H1 (cell line): ENCODE results near the gene MRPL54. TPM values are rescaled to one million over a fixed set of nuclear protein-coding genes. Genes with fewer than 3 reads are reported as not detected.

Source experiments
- CTCF ChIA-PET: fragments of 300-600 bp; sonication (Branson Sonifier 250); formaldehyde crosslinking; loops from one replicate; lab custom pipeline; 2021; ENCODE audit not compliant: partially characterized antibody; lab: Charles Lee
- POLR2A ChIA-PET: fragments of 300-600 bp; sonication (Branson Sonifier 250); formaldehyde crosslinking; loops from one replicate; lab custom pipeline; 2021; ENCODE audit warnings: inconsistent platforms; ENCODE audit not compliant: partially characterized antibody; lab: Charles Lee
- DNase-seq, 2 experiments: peaks; one replicate each; pipeline versions ENCODE4 v3.0.0 to v3.0.0-alpha.2; 2010 to 2022; ENCODE audit warnings: low spot score in 2 of 2, low read depth in 1 of 2, mixed read lengths in 1 of 2
- FAIRE-seq: peaks from 2 replicates; lab custom pipeline; 2011; peaks lifted over from hg19 to GRCh38; lab: Jason Lieb, UNC
- H2AFZ ChIP-seq: 2 replicates; pipeline ENCODE4 v1.8.1; 2012; ENCODE audit warnings: low read length, inconsistent platforms
- H2AK5ac ChIP-seq: 2 replicates; pipeline ENCODE4 v1.6.1; 2013; ENCODE audit warnings: low read depth, low read length
- H2BK120ac ChIP-seq: replicated peaks from 2 replicates; pipeline ENCODE3; 2013; ENCODE audit warnings: low read depth, low read length, inconsistent platforms
- H2BK12ac ChIP-seq: 2 replicates; pipeline ENCODE4 v1.6.1; 2013; ENCODE audit warnings: low read depth, low read length
- H2BK15ac ChIP-seq: 2 replicates; pipeline ENCODE4 v1.6.1; 2013; ENCODE audit warnings: low read length
- H2BK20ac ChIP-seq: 2 replicates; pipeline ENCODE4 v1.6.1; 2013; ENCODE audit warnings: low read length
- H2BK5ac ChIP-seq: 2 replicates; pipeline ENCODE4 v1.6.1; 2013; ENCODE audit warnings: low read depth, low read length
- H3K14ac ChIP-seq: 2 replicates; pipeline ENCODE4 v1.6.1; 2013; ENCODE audit warnings: inconsistent platforms; ENCODE audit not compliant: insufficient read length
- H3K18ac ChIP-seq: 2 replicates; pipeline ENCODE4 v1.6.1; 2013; ENCODE audit warnings: low read length; ENCODE audit errors: extremely low read depth
- H3K23ac ChIP-seq: 2 replicates; pipeline ENCODE4 v1.6.1; 2013; ENCODE audit warnings: inconsistent platforms; ENCODE audit not compliant: insufficient read length
- H3K23me2 ChIP-seq: 2 replicates; pipeline ENCODE4 v1.6.1; 2013; ENCODE audit warnings: low read depth, low read length
- H3K27ac ChIP-seq: 2 replicates; pipeline ENCODE4 v1.6.1; 2011; ENCODE audit warnings: low read depth, low read length, inconsistent platforms
- H3K27me3 ChIP-seq, 4 experiments: replicated peaks in 1 of 4; 1 replicate in 1 of 4; 2 replicates in 3 of 4; pipeline versions ENCODE4 v1.6.1 to v1.8.1; 2011 to 2013; ENCODE audit warnings: low read length in 3 of 4, mild to moderate bottlenecking in 3 of 4, inconsistent platforms in 2 of 4, mixed read lengths in 2 of 4, moderate library complexity in 1 of 4; ENCODE audit not compliant: control insufficient read depth in 3 of 4, insufficient read depth in 3 of 4; ENCODE audit errors: extremely low read depth in 1 of 4
- H3K36me3 ChIP-seq, 4 experiments: 2 replicates each; pipeline versions ENCODE4 v1.6.1 to v1.8.1; 2011 to 2013; ENCODE audit warnings: mild to moderate bottlenecking in 4 of 4, low read length in 3 of 4, moderate library complexity in 2 of 4, control low read depth in 1 of 4, inconsistent platforms in 1 of 4; ENCODE audit not compliant: insufficient read depth in 4 of 4, control insufficient read depth in 2 of 4
- H3K4ac ChIP-seq: replicated peaks from 2 replicates; pipeline ENCODE3; 2013; ENCODE audit warnings: low read length, low read depth, mixed read lengths, inconsistent platforms; ENCODE audit not compliant: insufficient read length
- H3K4me1 ChIP-seq, 4 experiments: replicated peaks in 1 of 4; 1 replicate in 1 of 4; 2 replicates in 3 of 4; pipeline versions ENCODE4 v1.6.1 to v1.8.1; 2011 to 2013; ENCODE audit warnings: low read length in 3 of 4, inconsistent platforms in 2 of 4, mixed read lengths in 1 of 4; ENCODE audit not compliant: insufficient read depth in 4 of 4, control insufficient read depth in 3 of 4
- H3K4me2 ChIP-seq, 2 experiments: 2 replicates each; pipeline versions ENCODE4 v1.6.1 to v1.8.1; 2011 to 2013; ENCODE audit warnings: low read depth in 2 of 2, low read length in 2 of 2, control low read depth in 1 of 2, inconsistent platforms in 1 of 2, mild to moderate bottlenecking in 1 of 2; ENCODE audit not compliant: insufficient read depth in 1 of 2
- H3K4me3 ChIP-seq, 4 experiments: fragments of 200-600, 300-600 bp in 1 of 4; sonication (generic), shearing (Covaris generic), sonication (Bioruptor Twin) in 1 of 4; 2 replicates each; pipeline versions ENCODE4 v1.5.1 to v1.8.1; 2011 to 2016; ENCODE audit warnings: low read length in 4 of 4, low read depth in 3 of 4, control low read depth in 2 of 4, inconsistent platforms in 2 of 4, mild to moderate bottlenecking in 2 of 4, mixed read lengths in 1 of 4, moderate library complexity in 1 of 4; ENCODE audit not compliant: insufficient read depth in 2 of 4; ENCODE audit errors: extremely low read depth in 1 of 4
- H3K56ac ChIP-seq: replicated peaks from 2 replicates; pipeline ENCODE3; 2013; ENCODE audit warnings: low read depth, mild to moderate bottlenecking, mixed read lengths, low read length, inconsistent platforms; ENCODE audit not compliant: insufficient read length
- H3K79me1 ChIP-seq: 2 replicates; pipeline ENCODE4 v1.6.1; 2013; ENCODE audit warnings: low read depth, low read length, control low read depth
- H3K79me2 ChIP-seq, 2 experiments: 2 replicates each; pipeline versions ENCODE4 v1.6.1 to v1.8.1; 2012 to 2013; ENCODE audit warnings: low read length in 2 of 2, mild to moderate bottlenecking in 2 of 2, inconsistent platforms in 1 of 2; ENCODE audit not compliant: insufficient read depth in 2 of 2, control insufficient read depth in 1 of 2
- H3K9ac ChIP-seq, 4 experiments: replicated peaks in 1 of 4; 1 replicate in 1 of 4; 2 replicates in 3 of 4; pipeline versions ENCODE4 v1.6.1 to v1.8.1; 2011 to 2013; ENCODE audit warnings: low read depth in 3 of 4, low read length in 3 of 4, control low read depth in 2 of 4, mild to moderate bottlenecking in 2 of 4, moderate library complexity in 2 of 4, inconsistent platforms in 1 of 4; ENCODE audit errors: extremely low read depth in 1 of 4
- H3K9me3 ChIP-seq, 2 experiments: 2 replicates each; pipeline versions ENCODE4 v1.6.1 to v1.8.1; 2012 to 2013; ENCODE audit warnings: mild to moderate bottlenecking in 2 of 2, moderate library complexity in 2 of 2, control low read depth in 1 of 2, inconsistent platforms in 1 of 2, low read depth in 1 of 2, low read length in 1 of 2, mixed read lengths in 1 of 2; ENCODE audit not compliant: insufficient read depth in 2 of 2
- H4K20me1 ChIP-seq, 2 experiments: replicated peaks in 1 of 2; 2 replicates each; pipeline versions ENCODE3 to v1.8.1; 2011 to 2013; ENCODE audit warnings: inconsistent platforms in 2 of 2, low read length in 2 of 2, mild to moderate bottlenecking in 1 of 2; ENCODE audit not compliant: insufficient read depth in 2 of 2, control insufficient read depth in 1 of 2
- H4K5ac ChIP-seq: 2 replicates; pipeline ENCODE4 v1.6.1; 2013; ENCODE audit warnings: low read length, low read depth, mixed read lengths, inconsistent platforms; ENCODE audit not compliant: insufficient read length
- H4K8ac ChIP-seq: 2 replicates; pipeline ENCODE4 v1.8.0; 2013; ENCODE audit warnings: mild to moderate bottlenecking, moderate library complexity, low read length, inconsistent platforms; ENCODE audit not compliant: insufficient read depth; ENCODE audit errors: extremely low read depth
- H4K91ac ChIP-seq: replicated peaks from 2 replicates; pipeline ENCODE3; 2013; ENCODE audit warnings: low read length, mixed read lengths, inconsistent platforms; ENCODE audit not compliant: insufficient read length
- ATF3 ChIP-seq: IDR thresholded peaks from 2 replicates; pipeline ENCODE4 v1.6.1; 2011; ENCODE audit warnings: low read depth, mild to moderate bottlenecking, low read length; ENCODE audit not compliant: insufficient read depth
- BRCA1 ChIP-seq: IDR thresholded peaks from 2 replicates; pipeline ENCODE4 v1.6.1; 2012; ENCODE audit warnings: low read depth, low read length, improper control_type of control experiment
- CHD1 ChIP-seq: IDR thresholded peaks from 2 replicates; pipeline ENCODE4 v1.6.1; 2012; ENCODE audit warnings: low read depth, low read length, improper control_type of control experiment
- CHD2 ChIP-seq: IDR thresholded peaks from 2 replicates; pipeline ENCODE4 v1.6.1; 2012; ENCODE audit warnings: low read length, improper control_type of control experiment
- EGR1 ChIP-seq: IDR thresholded peaks from 2 replicates; pipeline ENCODE4 v1.6.1; 2011; ENCODE audit warnings: low read depth, low read length, borderline replicate concordance
- FOSL1 ChIP-seq: IDR thresholded peaks from 2 replicates; pipeline ENCODE4 v1.6.1; 2011; ENCODE audit warnings: mild to moderate bottlenecking, low read depth, low read length, moderate library complexity; ENCODE audit not compliant: insufficient read depth
- GABPA ChIP-seq: IDR thresholded peaks from 2 replicates; pipeline ENCODE4 v1.6.1; 2011; ENCODE audit warnings: mild to moderate bottlenecking, low read length, moderate library complexity, borderline replicate concordance; ENCODE audit not compliant: insufficient read depth
- HDAC6 ChIP-seq: IDR thresholded peaks from one replicate; pipeline ENCODE4 v1.7.1; 2012; ENCODE audit warnings: low read depth, mild to moderate bottlenecking, inconsistent platforms, low read length, moderate library complexity
- KDM1A ChIP-seq: fragments of 200-600, 300-600 bp; sonication (generic); IDR thresholded peaks from 2 replicates; pipeline ENCODE4 v1.7.1; 2016; ENCODE audit warnings: mild to moderate bottlenecking, low read length, borderline replicate concordance
- MAX ChIP-seq: IDR thresholded peaks from 2 replicates; pipeline ENCODE4 v1.6.1; 2012; ENCODE audit warnings: inconsistent platforms
- TAF7 ChIP-seq: optimal IDR thresholded peaks from 2 replicates; pipeline ENCODE3; 2011; ENCODE audit warnings: low read depth, mild to moderate bottlenecking, inconsistent platforms, low read length, moderate library complexity, borderline replicate concordance
- TBP ChIP-seq: IDR thresholded peaks from 2 replicates; pipeline ENCODE4 v1.6.1; 2011; ENCODE audit warnings: low read depth, low read length, improper control_type of control experiment
- WGBS, 2 experiments: shearing (Covaris generic) in 1 of 2; methylation state at CpG; one replicate each; pipeline versions ENCODE4 v1.1.6 to v1.1.7; 2013 to 2015; ENCODE audit warnings: low lambda C conversion rate in 2 of 2, mixed read lengths in 2 of 2, inconsistent platforms in 1 of 2, low coverage in 1 of 2, missing lambda C conversion rate in 1 of 2; ENCODE audit not compliant: insufficient replicate concordance in 2 of 2, insufficient coverage in 1 of 2, insufficient read length in 1 of 2; ENCODE audit errors: extremely low coverage in 1 of 2, missing lambda C conversion rate in 1 of 2; 5-methylcytosine and 5-hydroxymethylcytosine counted together
- polyA plus RNA-seq, 7 experiments: library from polyadenylated mRNA; depleted of rRNA in 3 of 7; stranded (reverse) in 5 of 7; unstranded in 2 of 7; fragments of >200 nt in 5 of 7; fragments of 200-250 nt in 2 of 7; gene quantifications; 1 replicate in 5 of 7; 2 replicates in 1 of 7; 4 replicates in 1 of 7; pipeline versions ENCODE4 v1.2.1 to v1.2.3, GENCODE V29; 2011 to 2013; ENCODE audit warnings: missing spikeins in 2 of 7, mixed read lengths in 2 of 7
- total RNA-seq: library from RNA; stranded (reverse); fragmentation: NEBNext Ultra II Directional; extraction: Animal tissue kit (Norgen Biotek cat#: 25700); gene quantifications from 2 replicates; pipeline ENCODE4 v1.2.1, GENCODE V29; 2021

MRPL54 gene
- total and polyA plus RNA-seq, 2 of the 8 experiments (the other 6 are each of a cell fraction or from before 2014, with no cell fraction given), result 63.8 to 72.8 TPM

DNA sequence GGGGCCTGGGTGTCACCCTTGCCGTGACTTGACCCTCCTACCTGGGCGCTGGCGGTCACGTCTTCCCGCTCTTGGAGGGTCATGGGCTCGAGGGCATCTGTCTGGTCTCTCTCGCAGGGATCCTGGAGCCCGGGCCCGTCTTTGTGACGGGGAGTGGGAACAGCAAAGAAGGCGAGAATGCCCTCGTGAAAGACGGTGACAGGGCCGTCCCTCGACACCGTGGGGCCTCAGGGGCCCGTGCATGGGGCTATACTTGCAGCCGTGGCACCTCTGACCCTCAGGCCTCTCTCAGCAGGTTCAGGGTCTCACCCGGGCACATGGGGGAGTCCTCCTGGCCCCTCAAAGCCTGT lies 44.6 kb downstream of the MRPL54 start:
- Histone ChIP-seq H3K9me3 (peaks cover 0 to 4% of the 10 kb centered on the region in 2 experiments; a peak in 1 of 4 replicates), H3K23me2 (peaks cover 3% of the 10 kb centered on the region; the same call in 1 of the 2 replicates), H3K4me3 (no peak overlapping the region), H4K5ac (no peak overlapping the region), H4K20me1 (peaks cover 0 to 9% of the 10 kb centered on the region in 2 experiments), H3K36me3 (peaks cover 0 to 3% (median 0%) of the 10 kb centered on the region in 4 experiments; a peak in 1 of 8 replicates), H3K14ac (no peak overlapping the region), H3K4ac (no peak overlapping the region), H2BK20ac (no peak overlapping the region), H2BK120ac (no peak overlapping the region), H3K56ac (no peak overlapping the region), H3K79me1 (no peaks in the 10 kb centered on the region), H3K27me3 (no peaks in the 10 kb centered on the region; a peak in 2 of 7 replicates), H3K18ac (no peak overlapping the region), H2AFZ (no peak overlapping the region), H4K91ac (no peak overlapping the region), H2AK5ac (no peak overlapping the region), H2BK12ac (no peak overlapping the region), H3K4me1 (no peaks in the 10 kb centered on the region; a peak in 2 of 7 replicates), H3K9ac (no peak overlapping the region), H3K23ac (no peak overlapping the region), H3K27ac (no peak overlapping the region), H4K8ac (no peak overlapping the region), H3K79me2 (no peaks in the 10 kb centered on the region), H2BK15ac (no peak overlapping the region), H3K4me2 (no peak overlapping the region), H2BK5ac (no peak overlapping the region)
- FAIRE-seq (no peak), DNase-seq (no peak)
- 92% methylated on average over 19 of the region's 19 CpGs; no CpG with 5 or more reads in 1 of the 2 experiments for WGBS, 2 experiments
- ChIA-PET POLR2A (interaction anchor here (1.4 to 1.6 kb wide), 2 partner anchors 164 to 178 kb away, joined by 4 to 5 read pairs; partner anchors contain the start of genes DAPK3 and EEF2), CTCF (interaction anchor here (0.7 kb wide), 1 partner anchor 15 kb away, joined by 3 read pairs; no protein-coding TSS in a partner anchor)
- TF ChIP-seq EGR1 (no peak), TAF7 (no peak), BRCA1 (no peak), CHD2 (no peak), CHD1 (no peak), MAX (no peak), KDM1A (no peak), GABPA (no peak), ATF3 (no peak), HDAC6 (no peak), FOSL1 (no peak), TBP (no peak)
